ENCODE results near the gene PCNT.

DNA sequence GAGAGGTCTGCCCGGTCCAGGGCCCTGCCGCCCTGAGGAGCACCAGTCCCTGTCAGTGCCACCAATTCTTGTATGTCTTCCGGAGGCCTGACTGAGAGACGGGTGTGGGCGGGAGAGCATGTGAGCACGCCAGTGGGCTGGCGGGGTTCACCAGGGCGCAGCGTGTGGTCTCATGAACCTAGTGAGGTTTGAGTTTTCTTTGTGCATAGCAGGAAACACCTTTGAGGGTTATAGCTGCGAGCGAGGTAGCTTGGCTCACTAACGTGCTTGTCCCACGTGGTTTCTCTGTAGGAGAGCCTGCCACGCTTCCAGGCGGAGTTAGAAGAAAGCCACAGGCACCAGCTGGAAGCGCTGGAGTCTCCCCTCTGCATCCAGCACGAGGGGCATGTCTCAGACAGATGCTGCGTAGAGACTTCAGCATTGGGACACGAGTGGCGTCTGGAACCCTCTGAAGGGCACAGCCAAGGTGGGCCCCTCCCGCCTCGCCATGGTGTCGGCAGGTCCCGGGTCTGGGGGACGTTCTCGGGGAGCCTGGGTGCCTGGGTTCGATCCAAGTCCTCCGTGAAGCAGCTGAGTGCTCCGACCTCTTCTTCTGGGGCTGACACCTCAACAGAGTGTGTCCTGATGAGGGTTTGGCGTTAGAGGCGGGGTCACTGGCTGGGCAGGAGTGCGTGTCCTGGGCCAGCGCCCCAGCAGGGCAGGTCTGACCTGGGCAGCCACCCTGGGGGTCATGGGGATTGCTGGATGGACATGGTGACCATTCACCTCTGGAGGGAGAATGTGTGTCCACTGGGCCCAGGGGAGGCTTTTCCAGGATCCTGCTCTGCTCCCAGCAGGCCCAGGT is 31.4 kb downstream of the PCNT start:
- TF ChIP-seq ZFX (IDR thresholded peaks at IDR 0.05; ENCODE audit: borderline replicate concordance) (no peak), CTCF (IDR thresholded peaks at IDR 0.05) (no peak)

All from 22Rv1 (cell line).